ENCODE measurements around the gene BCR. TPM values are rescaled to one million over a fixed set of nuclear protein-coding genes. Genes with fewer than 3 reads are reported as not detected.

Gene BCR
- total RNA-seq, 2 donors from 2014 or later: 43.3 to 50.3 TPM

- Mint-ChIP-seq H3K4me3 (no peak overlapping the region), H3K36me3 (ENCODE audit: low read depth) (no peaks in the 10 kb centered on the region), H3K27me3 (no peaks in the 10 kb centered on the region), H3K4me1 (no peaks in the 10 kb centered on the region), H3K27ac (no peak overlapping the region), H3K9me3 (no peaks in the 10 kb centered on the region)
- ATAC-seq (replicated peaks): no peak
Measured at GRCh38 chr22:23157560-23158515, 22.5 kb upstream of the BCR start.

- no peaks in the 10 kb centered on the region for H3K36me3 Mint-ChIP-seq (ENCODE audit: low read depth)
Measured at GRCh38 chr22:23158516-23159290, 21.6 kb upstream of the BCR start.

GRCh38 chr22:23159291-23159630, 21.0 kb upstream of the BCR start:
- ATAC-seq (replicated peaks): no peak
- no peak overlapping the region for H3K27ac Mint-ChIP-seq
- no peaks in the 10 kb centered on the region for H3K4me1 Mint-ChIP-seq
- no peaks in the 10 kb centered on the region for H3K27me3 Mint-ChIP-seq
- H3K9me3 Mint-ChIP-seq: no peaks in the 10 kb centered on the region
- no peaks in the 10 kb centered on the region for H3K36me3 Mint-ChIP-seq (ENCODE audit: low read depth)
- no peak overlapping the region for H3K4me3 Mint-ChIP-seq

More at GRCh38 chr22:23158516-23159290, 21.6 kb upstream of the BCR start:
- no peak for ATAC-seq (replicated peaks)
- no peaks in the 10 kb centered on the region for H3K9me3 Mint-ChIP-seq
- H3K27ac Mint-ChIP-seq: no peak overlapping the region
- H3K4me1 Mint-ChIP-seq: no peaks in the 10 kb centered on the region
- no peak overlapping the region for H3K4me3 Mint-ChIP-seq
- H3K27me3 Mint-ChIP-seq: no peaks in the 10 kb centered on the region

- no peaks in the 10 kb centered on the region for H3K36me3 Mint-ChIP-seq (ENCODE audit: low read depth)
- no peak overlapping the region for H3K27ac Mint-ChIP-seq
- H3K4me3 Mint-ChIP-seq: no peak overlapping the region
- no peak for ATAC-seq (replicated peaks)
- no peaks in the 10 kb centered on the region for H3K9me3 Mint-ChIP-seq
- no peaks in the 10 kb centered on the region for H3K27me3 Mint-ChIP-seq
- H3K4me1 Mint-ChIP-seq: no peaks in the 10 kb centered on the region
Measured at GRCh38 chr22:23161029-23161428, 19.3 kb upstream of the BCR start.

- H3K27me3 Mint-ChIP-seq: no peaks in the 10 kb centered on the region
- no peaks in the 10 kb centered on the region for H3K36me3 Mint-ChIP-seq (ENCODE audit: low read depth)
- no peaks in the 10 kb centered on the region for H3K4me1 Mint-ChIP-seq
- H3K27ac Mint-ChIP-seq: no peak overlapping the region
- no peaks in the 10 kb centered on the region for H3K9me3 Mint-ChIP-seq
- ATAC-seq (replicated peaks): no peak
- no peak overlapping the region for H3K4me3 Mint-ChIP-seq
Measured at GRCh38 chr22:23161574-23161973, 18.7 kb upstream of the BCR start.

GRCh38 chr22:23163665-23164064, 16.6 kb upstream of the BCR start:
- Mint-ChIP-seq H3K4me1 (no peaks in the 10 kb centered on the region), H3K9me3 (no peaks in the 10 kb centered on the region), H3K27ac (no peak overlapping the region)

GRCh38 chr22:23164091-23164490, 16.2 kb upstream of the BCR start:
- H3K27ac Mint-ChIP-seq: no peak overlapping the region
- no peak for ATAC-seq (replicated peaks)
- no peaks in the 10 kb centered on the region for H3K9me3 Mint-ChIP-seq

More at GRCh38 chr22:23163665-23164064, 16.6 kb upstream of the BCR start:
- Mint-ChIP-seq H3K36me3 (ENCODE audit: low read depth) (no peaks in the 10 kb centered on the region), H3K27me3 (no peaks in the 10 kb centered on the region), H3K4me3 (no peak overlapping the region)
- ATAC-seq (replicated peaks): no peak

GRCh38 chr22:23166042-23166831, 14.1 kb upstream of the BCR start:
- no peaks in the 10 kb centered on the region for H3K27me3 Mint-ChIP-seq
- no peak overlapping the region for H3K4me3 Mint-ChIP-seq
- H3K9me3 Mint-ChIP-seq: no peaks in the 10 kb centered on the region
- no peak for ATAC-seq (replicated peaks)
- no peaks in the 10 kb centered on the region for H3K4me1 Mint-ChIP-seq
- H3K27ac Mint-ChIP-seq: no peak overlapping the region
- H3K36me3 Mint-ChIP-seq (ENCODE audit: low read depth): no peaks in the 10 kb centered on the region

More at GRCh38 chr22:23164091-23164490, 16.2 kb upstream of the BCR start:
- Mint-ChIP-seq H3K27me3 (no peaks in the 10 kb centered on the region), H3K4me3 (no peak overlapping the region), H3K36me3 (ENCODE audit: low read depth) (no peaks in the 10 kb centered on the region), H3K4me1 (no peaks in the 10 kb centered on the region)

GRCh38 chr22:23166841-23167616, 13.3 kb upstream of the BCR start:
- no peak overlapping the region for H3K4me3 Mint-ChIP-seq
- H3K9me3 Mint-ChIP-seq: no peaks in the 10 kb centered on the region
- no peaks in the 10 kb centered on the region for H3K36me3 Mint-ChIP-seq (ENCODE audit: low read depth)
- H3K27ac Mint-ChIP-seq: no peak overlapping the region
- no peaks in the 10 kb centered on the region for H3K27me3 Mint-ChIP-seq
- no peaks in the 10 kb centered on the region for H3K4me1 Mint-ChIP-seq
- no peak for ATAC-seq (replicated peaks)

GRCh38 chr22:23168391-23169042, 11.8 kb upstream of the BCR start:
- ATAC-seq (replicated peaks): no peak
- Mint-ChIP-seq H3K36me3 (ENCODE audit: low read depth) (no peaks in the 10 kb centered on the region), H3K27me3 (no peaks in the 10 kb centered on the region), H3K4me3 (no peak overlapping the region), H3K27ac (no peak overlapping the region), H3K4me1 (no peaks in the 10 kb centered on the region), H3K9me3 (no peaks in the 10 kb centered on the region)

- Mint-ChIP-seq H3K27me3 (no peaks in the 10 kb centered on the region), H3K4me1 (peaks cover 3% of the 10 kb centered on the region), H3K9me3 (no peaks in the 10 kb centered on the region), H3K36me3 (ENCODE audit: low read depth) (no peaks in the 10 kb centered on the region), H3K4me3 (no peak overlapping the region), H3K27ac (no peak overlapping the region)
- ATAC-seq (replicated peaks): no peak
Measured at GRCh38 chr22:23169043-23169406, 11.3 kb upstream of the BCR start.

GRCh38 chr22:23175817-23176644, 4.3 kb upstream of the BCR start:
- H3K4me1 Mint-ChIP-seq: peaks cover 24% of the 10 kb centered on the region
- no peak overlapping the region for H3K4me3 Mint-ChIP-seq
- H3K9me3 Mint-ChIP-seq: no peaks in the 10 kb centered on the region
- no peaks in the 10 kb centered on the region for H3K36me3 Mint-ChIP-seq (ENCODE audit: low read depth)
- ATAC-seq (replicated peaks): no peak
- H3K27me3 Mint-ChIP-seq: no peaks in the 10 kb centered on the region
- H3K27ac Mint-ChIP-seq: peak overlapping the region; percentile 62

GRCh38 chr22:23176645-23177027, 3.7 kb upstream of the BCR start:
- H3K9me3 Mint-ChIP-seq: no peaks in the 10 kb centered on the region
- no peak overlapping the region for H3K4me3 Mint-ChIP-seq
- H3K27me3 Mint-ChIP-seq: no peaks in the 10 kb centered on the region
- ATAC-seq (replicated peaks): no peak
- H3K27ac Mint-ChIP-seq: peak overlapping the region; percentile 62
- H3K36me3 Mint-ChIP-seq (ENCODE audit: low read depth): peaks cover 2% of the 10 kb centered on the region
- H3K4me1 Mint-ChIP-seq: peaks cover 24% of the 10 kb centered on the region

Measured in activated T-helper 17 cell treated with anti-CD3 and anti-CD28 coated beads, Interleukin-2, amount 50 U/mL, for 72 hours (primary cell).